Astrocyte (in vitro differentiated cells and primary cell): ENCODE measurements around the gene PIGW. TPM values are rescaled to one million over a fixed set of nuclear protein-coding genes. Genes with fewer than 3 reads are reported as not detected.

ENCODE experiments used
- DNase-seq: peaks from one replicate; pipeline ENCODE4 v3.0.0-alpha.2; 2010; ENCODE audit warnings: low read depth
- FAIRE-seq: peaks from 2 replicates; lab custom pipeline; 2011; peaks lifted over from hg19 to GRCh38; lab: Jason Lieb, UNC
- H2AFZ ChIP-seq: 2 replicates; pipeline ENCODE4 v1.6.0; 2012; ENCODE audit warnings: low read depth, low read length, inconsistent platforms
- H3K27ac ChIP-seq: 2 replicates; pipeline ENCODE4 v1.5.1; 2011; ENCODE audit warnings: low read depth, low read length, inconsistent platforms
- H3K27me3 ChIP-seq: 2 replicates; pipeline ENCODE4 v1.6.0; 2011; ENCODE audit warnings: low read length, inconsistent platforms; ENCODE audit not compliant: insufficient read depth
- H3K36me3 ChIP-seq: 2 replicates; pipeline ENCODE4 v1.5.1; 2011; ENCODE audit warnings: low read length, inconsistent platforms; ENCODE audit not compliant: insufficient read depth
- H3K4me1 ChIP-seq: 2 replicates; pipeline ENCODE4 v1.5.1; 2011; ENCODE audit warnings: low read length, inconsistent platforms; ENCODE audit not compliant: insufficient read depth
- H3K4me2 ChIP-seq: 2 replicates; pipeline ENCODE4 v1.6.0; 2012; ENCODE audit warnings: low read length, inconsistent platforms
- H3K4me3 ChIP-seq: 2 replicates; pipeline ENCODE4 v1.5.1; 2011; ENCODE audit warnings: low read depth, mild to moderate bottlenecking, low read length, inconsistent platforms; ENCODE audit not compliant: insufficient read depth
- H3K79me2 ChIP-seq: 2 replicates; pipeline ENCODE4 v1.6.0; 2012; ENCODE audit warnings: mild to moderate bottlenecking, low read length, inconsistent platforms; ENCODE audit not compliant: insufficient read depth
- H3K9ac ChIP-seq: 2 replicates; pipeline ENCODE4 v1.6.0; 2012; ENCODE audit warnings: mild to moderate bottlenecking, low read length, inconsistent platforms
- H3K9me3 ChIP-seq: 2 replicates; pipeline ENCODE4 v1.5.1; 2012; ENCODE audit warnings: low read depth, mild to moderate bottlenecking, low read length, inconsistent platforms; ENCODE audit not compliant: insufficient read depth
- H4K20me1 ChIP-seq: 2 replicates; pipeline ENCODE4 v1.6.0; 2012; ENCODE audit warnings: low read length, inconsistent platforms; ENCODE audit not compliant: insufficient read depth
- H3K27ac Mint-ChIP-seq: one replicate; pipeline ENCODE4 v1.8.0; 2021; ENCODE audit warnings: mild to moderate bottlenecking, mixed read lengths; ENCODE audit not compliant: unreplicated experiment
- H3K27me3 Mint-ChIP-seq: one replicate; pipeline ENCODE4 v1.8.0; 2021; ENCODE audit warnings: low read depth, mixed read lengths; ENCODE audit not compliant: unreplicated experiment
- H3K36me3 Mint-ChIP-seq: one replicate; pipeline ENCODE4 v1.8.0; 2021; ENCODE audit warnings: low read depth, mixed read lengths; ENCODE audit not compliant: unreplicated experiment
- H3K4me1 Mint-ChIP-seq: one replicate; pipeline ENCODE4 v1.8.0; 2021; ENCODE audit warnings: low read depth, mixed read lengths; ENCODE audit not compliant: unreplicated experiment
- H3K4me3 Mint-ChIP-seq: one replicate; pipeline ENCODE4 v1.8.0; 2021; ENCODE audit warnings: mild to moderate bottlenecking, moderate library complexity, mixed read lengths; ENCODE audit not compliant: unreplicated experiment
- H3K9me3 Mint-ChIP-seq: one replicate; pipeline ENCODE4 v1.8.0; 2021; ENCODE audit warnings: mild to moderate bottlenecking, mixed read lengths; ENCODE audit not compliant: unreplicated experiment
- CTCF ChIP-seq: IDR thresholded peaks from 2 replicates; pipeline ENCODE4 v1.5.1; 2011; ENCODE audit warnings: low read depth, mild to moderate bottlenecking, inconsistent platforms, low read length, moderate library complexity; ENCODE audit not compliant: insufficient read depth
- EZH2 ChIP-seq: IDR thresholded peaks from 2 replicates; pipeline ENCODE4 v1.6.1; 2012; ENCODE audit warnings: mild to moderate bottlenecking, low read length, inconsistent platforms; ENCODE audit not compliant: insufficient read depth
- total RNA-seq: library from RNA; stranded (reverse); gene quantifications from 2 replicates; pipeline ENCODE4 v1.2.1, GENCODE V29; 2021

The PIGW gene
- total RNA-seq, 1 donor from 2014 or later = 8.4 TPM

- TF ChIP-seq CTCF = no peak
- TF ChIP-seq EZH2 = no peak
- Mint-ChIP-seq H3K27ac (peak overlapping the region; percentile 41), H3K4me1 (no peaks in the 10 kb centered on the region), H3K9me3 (no peaks in the 10 kb centered on the region), H3K27me3 (no peaks in the 10 kb centered on the region), H3K4me3 (no peak overlapping the region), H3K36me3 (peaks cover 30% of the 10 kb centered on the region)
- no peaks in the 10 kb centered on the region for H3K27me3 ChIP-seq
- H3K4me2 ChIP-seq = no peak overlapping the region
- no peak overlapping the region for H3K4me3 ChIP-seq
- FAIRE-seq (no peak), DNase-seq (no peak)
- H2AFZ ChIP-seq = no peak overlapping the region
- H3K9me3 ChIP-seq = no peaks in the 10 kb centered on the region
- H3K79me2 ChIP-seq = no peaks in the 10 kb centered on the region
- peaks cover 3% of the 10 kb centered on the region for H4K20me1 ChIP-seq
- H3K4me1 ChIP-seq = no peaks in the 10 kb centered on the region
- H3K36me3 ChIP-seq = peaks cover 13% of the 10 kb centered on the region
- H3K27ac ChIP-seq = no peak overlapping the region
- H3K9ac ChIP-seq = no peak overlapping the region
Observed at GRCh38 chr17:36510636-36511035, 24.2 kb upstream of the PIGW start.

- H3K9ac ChIP-seq = no peak overlapping the region
- no peaks in the 10 kb centered on the region for H3K9me3 Mint-ChIP-seq
- H4K20me1 ChIP-seq = peaks cover 5% of the 10 kb centered on the region
- H3K27ac ChIP-seq = no peak overlapping the region
- H2AFZ ChIP-seq = no peak overlapping the region
- no peak overlapping the region for H3K4me3 Mint-ChIP-seq
- peaks cover 29% of the 10 kb centered on the region for H3K36me3 Mint-ChIP-seq
- FAIRE-seq = no peak
- H3K36me3 ChIP-seq = peaks cover 18% of the 10 kb centered on the region
- no peaks in the 10 kb centered on the region for H3K4me1 Mint-ChIP-seq
- no peaks in the 10 kb centered on the region for H3K4me1 ChIP-seq
- H3K79me2 ChIP-seq = no peaks in the 10 kb centered on the region
- H3K27ac Mint-ChIP-seq = no peak overlapping the region
- no peak overlapping the region for H3K4me2 ChIP-seq
- TF ChIP-seq EZH2 = no peak
- no peak for TF ChIP-seq CTCF
- no peak for DNase-seq
- no peaks in the 10 kb centered on the region for H3K9me3 ChIP-seq
- H3K27me3 Mint-ChIP-seq = no peaks in the 10 kb centered on the region
- no peaks in the 10 kb centered on the region for H3K27me3 ChIP-seq
- no peak overlapping the region for H3K4me3 ChIP-seq
Observed at GRCh38 chr17:36511216-36511615, 23.6 kb upstream of the PIGW start.

- Histone ChIP-seq H3K4me1 (no peaks in the 10 kb centered on the region), H3K4me3 (no peak overlapping the region), H3K36me3 (peaks cover 14% of the 10 kb centered on the region), H4K20me1 (peaks cover 5% of the 10 kb centered on the region), H3K9me3 (no peaks in the 10 kb centered on the region), H3K4me2 (no peak overlapping the region), H2AFZ (no peak overlapping the region), H3K27me3 (no peaks in the 10 kb centered on the region), H3K79me2 (no peaks in the 10 kb centered on the region), H3K9ac (no peak overlapping the region), H3K27ac (no peak overlapping the region)
- Mint-ChIP-seq H3K36me3 (peaks cover 23% of the 10 kb centered on the region), H3K27me3 (no peaks in the 10 kb centered on the region), H3K4me3 (no peak overlapping the region), H3K9me3 (no peaks in the 10 kb centered on the region), H3K4me1 (no peaks in the 10 kb centered on the region), H3K27ac (no peak overlapping the region)
- TF ChIP-seq CTCF (no peak), EZH2 (no peak)
- no peak for DNase-seq
- FAIRE-seq = no peak
Observed at GRCh38 chr17:36512641-36513040, 22.1 kb upstream of the PIGW start.
